CD4-positive, alpha-beta T cell treated with Interleukin-2 at 100 ng/mL for 4 hours (primary cell): ENCODE data around the gene TNFAIP8L3.
"Not testable (repeated sequence)": the region's sequence is repeated elsewhere in the genome, so short reads cannot be mapped to it uniquely, and the experiment has no call there.

Experiments
- DNase-seq: peaks from one replicate; pipeline ENCODE4 v3.0.0-alpha.2; 2020; ENCODE audit warnings: low spot score

The TNFAIP8L3 gene

DNA sequence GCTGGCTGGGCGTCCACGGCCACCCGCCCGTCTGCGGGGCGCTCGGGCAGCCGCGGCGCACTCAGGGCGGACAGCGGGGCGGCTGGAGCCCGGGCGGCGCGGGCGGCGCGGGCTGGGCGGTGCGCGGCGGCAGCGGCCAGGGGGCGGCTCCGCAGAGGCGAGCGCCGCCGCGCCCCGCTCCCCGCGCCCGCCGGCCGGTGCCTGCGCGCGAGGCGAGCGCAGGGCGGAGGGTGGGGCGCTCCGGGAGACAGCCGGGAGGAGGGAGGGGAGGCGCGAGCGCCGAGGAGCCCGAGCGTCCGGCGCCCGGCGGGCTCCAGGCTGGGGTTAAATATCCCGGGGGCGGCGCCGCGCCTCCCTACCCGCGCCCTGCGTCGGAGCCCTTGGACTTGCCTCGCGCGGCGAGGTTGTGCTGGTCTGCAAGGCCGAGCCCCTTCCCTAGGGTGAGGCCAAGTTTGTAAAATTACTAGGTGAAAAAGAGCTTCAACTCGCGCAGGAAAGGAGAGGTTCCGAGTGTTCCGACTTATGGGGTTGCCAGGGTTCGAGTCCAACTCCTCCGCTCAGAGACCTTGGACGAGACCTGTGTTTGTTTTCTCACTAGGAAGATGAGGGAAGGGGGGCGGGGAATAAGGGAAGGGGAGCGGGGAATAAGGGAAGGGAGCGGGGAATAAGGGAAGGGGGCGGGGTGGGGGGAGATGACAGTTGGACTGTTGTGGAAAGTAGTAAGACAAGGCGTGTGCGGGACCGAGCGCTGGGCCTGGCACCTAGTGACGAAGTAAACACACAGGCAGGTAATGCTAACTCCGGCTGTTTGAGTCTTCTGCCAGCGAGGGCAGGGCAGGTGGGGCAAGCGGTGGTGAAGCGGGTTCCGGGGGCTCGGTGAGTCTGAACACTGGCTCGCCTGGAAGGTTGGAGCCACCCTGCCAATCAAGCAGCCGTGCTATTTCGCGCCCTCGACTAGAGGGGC is at the start of gene TNFAIP8L3:
TSS of gene TNFAIP8L3 (minus strand) at position 301 of the 964 bp plus-strand sequence. CDS start 311 bp downstream, outside the sequence.
- DNase-seq: no peak

- DNase-seq: no peak
These were observed 49.4 kb upstream of the TNFAIP8L3 start for GRCh38 chr15:51144021-51144532.

GRCh38 chr15:51140347-51140746 is 45.6 kb upstream of the TNFAIP8L3 start:
- not testable (repeated sequence) for DNase-seq

GRCh38 chr15:51139091-51139490 is 44.4 kb upstream of the TNFAIP8L3 start:
- DNase-seq: no peak

GRCh38 chr15:51137880-51138430 is 43.2 kb upstream of the TNFAIP8L3 start:
- no peak for DNase-seq

GRCh38 chr15:51137024-51137423 is 42.3 kb upstream of the TNFAIP8L3 start:
- DNase-seq: no peak

GRCh38 chr15:51135276-51135675 is 40.6 kb upstream of the TNFAIP8L3 start:
- no peak for DNase-seq

GRCh38 chr15:51134416-51135199 is 39.9 kb upstream of the TNFAIP8L3 start:
- no peak for DNase-seq

DNA sequence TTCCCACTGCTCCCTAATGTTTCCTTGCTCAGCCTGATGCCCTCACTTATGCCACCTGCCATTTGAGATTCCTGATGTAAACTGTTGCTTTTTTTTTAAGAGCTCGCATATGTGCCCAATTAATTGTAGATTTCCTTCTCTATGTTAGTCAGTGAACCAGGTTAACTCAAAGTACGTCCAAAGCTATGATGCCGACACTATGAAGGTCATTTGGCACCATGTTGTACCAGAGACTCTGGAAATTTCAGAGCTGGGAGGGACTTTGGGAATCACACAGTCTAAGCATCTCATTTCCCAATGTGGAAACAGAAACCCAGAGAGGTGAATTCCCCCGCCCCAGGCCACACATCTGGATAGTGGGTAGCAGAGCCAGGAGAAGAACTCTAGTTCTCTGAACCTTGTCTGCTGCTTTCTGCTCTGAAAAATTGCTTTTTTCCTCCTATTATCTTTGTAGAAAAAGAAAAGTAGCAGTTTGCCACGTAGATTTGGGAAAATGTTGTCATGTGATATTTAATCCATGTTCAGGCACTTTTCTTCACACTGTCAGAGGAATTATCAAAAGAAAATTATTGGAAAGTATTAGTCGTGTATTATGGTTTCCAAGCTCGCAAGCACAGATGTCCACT is 38.5 kb upstream of the TNFAIP8L3 start:
- no peak for DNase-seq

DNA sequence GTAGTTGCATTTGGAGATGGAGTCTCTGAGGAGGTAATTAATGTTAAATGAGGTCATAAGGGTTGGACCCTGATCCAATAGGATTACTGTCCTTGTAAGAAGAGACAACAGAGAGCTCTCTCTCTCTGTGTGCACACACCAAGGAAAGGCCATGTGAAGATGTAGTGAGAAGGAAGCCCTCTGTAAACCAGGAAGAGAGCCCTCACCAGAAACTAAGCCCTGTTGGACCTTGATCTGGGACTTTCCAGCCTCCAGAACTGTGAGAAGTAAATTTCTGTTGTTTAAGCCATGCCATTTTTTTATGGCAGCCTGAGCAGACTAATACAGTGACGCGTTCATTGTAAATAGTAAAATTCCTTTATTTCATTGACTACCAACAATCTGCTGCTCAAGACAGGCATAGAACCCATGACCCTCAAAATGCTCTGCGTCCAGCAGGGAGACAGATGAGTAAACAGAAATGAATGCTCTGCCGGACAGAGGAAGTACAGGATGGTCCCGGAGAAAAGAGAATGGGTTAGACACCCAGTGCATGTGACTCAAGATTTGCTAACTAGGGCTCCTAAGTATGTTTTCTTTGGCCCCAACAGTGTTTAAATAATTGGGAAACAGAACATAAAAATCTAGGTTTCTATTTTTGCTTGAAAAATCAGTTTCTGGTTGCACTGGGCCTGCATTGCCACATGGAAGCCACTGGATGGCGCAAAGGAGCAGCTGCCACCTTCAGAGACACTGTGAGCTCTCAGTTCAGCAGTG is 37.9 kb upstream of the TNFAIP8L3 start:
- DNase-seq: no peak

GRCh38 chr15:51131596-51132290 is 37.0 kb upstream of the TNFAIP8L3 start:
- no peak for DNase-seq

- no peak for DNase-seq
These were observed 35.6 kb upstream of the TNFAIP8L3 start for GRCh38 chr15:51130344-51130743.

DNA sequence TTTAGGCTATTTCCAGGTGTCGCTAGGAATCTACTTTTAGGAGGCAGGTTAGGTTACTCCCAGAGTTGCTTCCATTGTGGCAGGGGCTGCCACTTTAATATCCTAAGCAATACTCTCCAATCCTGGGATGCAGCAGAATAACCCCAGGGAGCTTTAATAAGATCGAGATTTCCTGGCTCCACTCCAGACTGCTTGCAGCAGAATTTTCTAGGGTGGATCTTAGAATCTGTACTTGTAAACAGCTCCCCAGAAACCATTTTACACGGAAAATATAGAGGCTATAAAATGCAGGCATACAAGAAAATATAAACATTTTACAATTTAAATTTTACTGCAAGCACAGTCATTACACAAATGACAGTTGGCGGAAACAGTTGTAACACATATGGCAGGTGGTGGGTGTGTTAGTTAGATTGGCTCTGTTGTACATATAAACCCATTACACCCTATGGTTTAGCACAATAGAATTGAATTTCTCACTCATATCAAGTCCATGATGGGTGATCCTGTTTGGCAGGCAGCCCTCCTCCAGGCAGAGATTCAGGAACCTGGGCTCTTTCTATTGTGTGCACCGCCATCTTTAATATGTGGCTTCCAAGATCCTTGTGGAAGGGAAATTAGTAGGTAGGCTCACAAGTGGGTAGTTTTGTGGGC is 35.0 kb upstream of the TNFAIP8L3 start:
- no peak for DNase-seq

DNA sequence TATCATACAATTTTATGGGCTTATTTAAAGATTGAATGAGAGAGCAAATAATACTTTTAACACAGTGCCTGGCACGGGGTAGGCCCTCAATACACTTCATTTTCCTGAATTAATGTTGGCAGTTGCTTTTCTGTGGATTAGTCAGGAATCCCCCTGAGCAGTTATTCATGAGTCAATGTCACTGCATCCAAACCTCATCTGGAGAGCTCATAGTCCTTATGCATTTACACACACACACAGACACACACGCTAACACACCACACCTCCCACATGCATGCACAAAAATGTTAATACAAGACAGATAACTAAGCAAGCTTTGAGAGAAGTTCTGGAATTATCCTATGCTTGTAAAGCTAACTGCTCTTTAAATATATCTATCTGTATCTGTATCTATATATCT is 34.0 kb upstream of the TNFAIP8L3 start:
- no peak for DNase-seq

DNA sequence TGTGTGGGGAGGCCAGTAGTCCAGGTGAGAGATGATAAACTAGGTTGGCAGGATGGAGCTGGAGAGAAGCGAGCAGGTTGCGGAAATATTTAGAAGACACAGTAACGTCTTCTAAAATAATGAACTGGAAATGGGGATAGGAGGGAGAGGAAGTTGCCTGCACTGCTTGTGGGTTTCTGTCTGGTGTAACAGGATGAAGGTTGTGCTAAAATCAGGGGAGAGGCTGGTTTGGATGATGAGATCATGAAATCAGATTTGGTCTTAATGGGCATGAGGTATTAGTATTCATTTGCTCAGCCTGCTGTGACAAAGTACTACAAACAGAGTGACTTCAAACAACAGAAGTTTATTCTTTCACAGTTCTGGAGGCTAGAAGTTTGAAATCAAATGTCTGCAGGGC is 32.1 kb upstream of the TNFAIP8L3 start:
- DNase-seq: no peak

- DNase-seq: not testable (repeated sequence)
These were observed 28.3 kb upstream of the TNFAIP8L3 start for GRCh38 chr15:51123002-51123401.

GRCh38 chr15:51121631-51122225 is 27.0 kb upstream of the TNFAIP8L3 start:
- no peak for DNase-seq

- DNase-seq: no peak
These were observed 26.4 kb upstream of the TNFAIP8L3 start for GRCh38 chr15:51121118-51121517.

DNA sequence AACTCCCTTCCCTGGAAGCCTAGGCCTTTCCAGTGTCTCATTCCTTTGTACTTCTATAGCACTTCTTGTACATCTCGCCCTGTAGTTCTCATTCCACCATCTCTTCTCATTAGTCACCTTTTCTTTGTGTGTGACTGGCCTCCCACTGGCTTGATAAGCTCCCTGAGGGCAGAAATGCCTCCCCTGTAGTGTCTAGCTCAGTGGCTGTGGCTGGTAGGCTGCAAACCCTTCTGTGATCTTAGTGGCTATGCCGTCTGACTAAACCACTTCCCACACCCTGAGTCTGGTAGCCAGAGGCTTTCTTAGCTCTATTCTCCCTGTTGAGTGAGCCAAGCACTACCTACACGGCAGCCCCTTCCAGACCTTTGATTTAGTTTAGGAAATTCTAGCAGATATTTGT is 24.4 kb upstream of the TNFAIP8L3 start:
- DNase-seq: no peak

DNA sequence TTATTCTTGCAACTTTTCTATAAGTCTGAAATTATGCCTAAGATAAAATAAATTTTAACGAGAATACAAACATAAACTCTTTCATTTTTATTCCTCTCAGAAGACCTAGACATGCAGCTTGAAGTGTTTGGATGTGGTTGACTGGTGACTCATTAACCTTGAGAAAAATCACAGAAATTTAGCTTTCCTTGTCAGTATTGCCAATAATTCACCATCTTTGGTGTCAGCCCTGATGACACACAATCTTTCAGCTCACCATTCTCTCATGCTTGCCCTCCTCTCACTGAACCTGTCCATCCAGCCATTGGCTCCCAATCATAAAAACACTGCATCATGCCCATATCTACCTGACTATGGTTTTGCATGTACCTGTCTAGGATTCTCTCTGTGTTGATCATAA is 22.6 kb upstream of the TNFAIP8L3 start:
- DNase-seq: no peak
